H9 (cell line): ENCODE measurements around the gene PTPRF. TPM values are rescaled to one million over a fixed set of nuclear protein-coding genes. Genes with fewer than 3 reads are reported as not detected.

Experiments
- DNase-seq: peaks from one replicate; pipeline ENCODE4 v3.0.0-alpha.2; 2017
- H2AFZ ChIP-seq: one replicate; pipeline ENCODE4 v1.6.1; 2013; ENCODE audit warnings: mild to moderate bottlenecking, low read length, control low read depth, moderate library complexity
- H2AK5ac ChIP-seq: 2 replicates; pipeline ENCODE4 v1.6.1; 2013; ENCODE audit warnings: low read length, control low read depth, mixed read lengths; ENCODE audit not compliant: insufficient read length
- H2BK120ac ChIP-seq: one replicate; pipeline ENCODE4 v1.6.1; 2013; ENCODE audit warnings: low read depth, mild to moderate bottlenecking, low read length, control low read depth, inconsistent platforms; ENCODE audit not compliant: poor library complexity, severe bottlenecking
- H2BK12ac ChIP-seq: 2 replicates; pipeline ENCODE4 v1.6.1; 2013; ENCODE audit warnings: low read length, control low read depth, mixed read lengths, low read depth; ENCODE audit not compliant: insufficient read length
- H2BK15ac ChIP-seq: 2 replicates; pipeline ENCODE4 v1.6.1; 2013; ENCODE audit warnings: low read depth, low read length, control low read depth
- H2BK20ac ChIP-seq: one replicate; pipeline ENCODE4 v1.6.1; 2013; ENCODE audit warnings: low read depth, mild to moderate bottlenecking, low read length, control low read depth, inconsistent platforms; ENCODE audit not compliant: poor library complexity, severe bottlenecking
- H2BK5ac ChIP-seq: 2 replicates; pipeline ENCODE4 v1.6.1; 2013; ENCODE audit warnings: low read length, control low read depth, mixed read lengths; ENCODE audit not compliant: insufficient read length
- H3K14ac ChIP-seq: 2 replicates; pipeline ENCODE4 v1.6.1; 2013; ENCODE audit warnings: low read length, control low read depth; ENCODE audit not compliant: insufficient read depth
- H3K18ac ChIP-seq: 2 replicates; pipeline ENCODE4 v1.6.1; 2013; ENCODE audit warnings: low read depth, mild to moderate bottlenecking, mixed read lengths, low read length, control low read depth; ENCODE audit not compliant: insufficient read length
- H3K23ac ChIP-seq: 2 replicates; pipeline ENCODE4 v1.6.1; 2013; ENCODE audit warnings: low read length, control low read depth, mixed read lengths, low read depth; ENCODE audit not compliant: insufficient read length
- H3K23me2 ChIP-seq: 2 replicates; pipeline ENCODE4 v1.6.1; 2013; ENCODE audit warnings: low read depth, mild to moderate bottlenecking, mixed read lengths, low read length, control low read depth; ENCODE audit not compliant: insufficient read length, poor library complexity, severe bottlenecking
- H3K27ac ChIP-seq: 2 replicates; pipeline ENCODE4 v1.5.1; 2013; ENCODE audit warnings: low read length, control low read depth, mixed read lengths, low read depth; ENCODE audit not compliant: insufficient read length
- H3K27me3 ChIP-seq: 2 replicates; pipeline ENCODE4 v1.6.1; 2013; ENCODE audit warnings: low read length, control low read depth, inconsistent platforms; ENCODE audit not compliant: insufficient read depth
- H3K4ac ChIP-seq: 2 replicates; pipeline ENCODE4 v1.6.1; 2013; ENCODE audit warnings: low read depth, mild to moderate bottlenecking, control low read depth, inconsistent platforms, low read length, moderate library complexity
- H3K4me1 ChIP-seq: 2 replicates; pipeline ENCODE4 v1.6.1; 2013; ENCODE audit warnings: low read length, control low read depth, inconsistent platforms; ENCODE audit not compliant: insufficient read depth
- H3K4me2 ChIP-seq: 2 replicates; pipeline ENCODE4 v1.6.1; 2013; ENCODE audit warnings: low read length, control low read depth, mixed read lengths; ENCODE audit not compliant: insufficient read length, insufficient read depth
- H3K56ac ChIP-seq: 2 replicates; pipeline ENCODE4 v1.6.1; 2013; ENCODE audit warnings: low read depth, mild to moderate bottlenecking, mixed read lengths, low read length, control low read depth; ENCODE audit not compliant: insufficient read length
- H3K79me1 ChIP-seq: 2 replicates; pipeline ENCODE4 v1.6.1; 2013; ENCODE audit warnings: low read depth, mild to moderate bottlenecking, moderate library complexity, low read length, control low read depth, inconsistent platforms; ENCODE audit not compliant: insufficient read depth, poor library complexity, severe bottlenecking
- H3K79me2 ChIP-seq: 2 replicates; pipeline ENCODE4 v1.6.1; 2013; ENCODE audit warnings: low read length, control low read depth, inconsistent platforms; ENCODE audit not compliant: insufficient read depth
- H3K9ac ChIP-seq: 2 replicates; pipeline ENCODE4 v1.6.1; 2013; ENCODE audit warnings: low read length, control low read depth, mixed read lengths; ENCODE audit not compliant: insufficient read length; ENCODE audit errors: extremely low read depth
- H3K9me3 ChIP-seq: one replicate; pipeline ENCODE4 v1.6.1; 2013; ENCODE audit warnings: low read depth, low read length, inconsistent platforms; ENCODE audit not compliant: control insufficient read depth
- H3T11ph ChIP-seq: one replicate; pipeline ENCODE4 v1.6.1; 2013; ENCODE audit warnings: mild to moderate bottlenecking, low read length, control low read depth, inconsistent platforms
- H4K20me1 ChIP-seq: one replicate; pipeline ENCODE4 v1.6.1; 2013; ENCODE audit not compliant: control insufficient read depth, insufficient read length, insufficient read depth
- H4K5ac ChIP-seq: 2 replicates; pipeline ENCODE4 v1.6.1; 2013; ENCODE audit warnings: low read depth, mild to moderate bottlenecking, mixed read lengths, low read length, control low read depth; ENCODE audit not compliant: insufficient read length
- H4K8ac ChIP-seq: replicated peaks from 2 replicates; pipeline ENCODE4 v1.6.1; 2013; ENCODE audit warnings: low read length, control low read depth, mixed read lengths, low read depth; ENCODE audit not compliant: insufficient read length
- H4K91ac ChIP-seq: 2 replicates; pipeline ENCODE4 v1.6.1; 2013; ENCODE audit warnings: low read depth, mild to moderate bottlenecking, moderate library complexity, mixed read lengths, low read length, control low read depth; ENCODE audit not compliant: insufficient read length
- H3K27ac Mint-ChIP-seq, 3 experiments: 2 replicates in 2 of 3; 3 replicates in 1 of 3; pipeline ENCODE4 v1.8.0; 2020 to 2021; ENCODE audit warnings: mixed read lengths in 3 of 3, mild to moderate bottlenecking in 1 of 3, moderate library complexity in 1 of 3
- H3K27me3 Mint-ChIP-seq: 2 replicates; pipeline ENCODE4 v1.8.0; 2021; ENCODE audit warnings: low read depth, mild to moderate bottlenecking, moderate library complexity, mixed read lengths
- H3K36me3 Mint-ChIP-seq, 3 experiments: 2 replicates in 2 of 3; 3 replicates in 1 of 3; pipeline ENCODE4 v1.8.0; 2020 to 2021; ENCODE audit warnings: low read depth in 3 of 3, mixed read lengths in 3 of 3; ENCODE audit not compliant: insufficient read depth in 1 of 3
- H3K4me1 Mint-ChIP-seq, 2 experiments: 2 replicates each; pipeline ENCODE4 v1.8.0; 2020; ENCODE audit warnings: mixed read lengths in 2 of 2
- H3K4me3 Mint-ChIP-seq, 2 experiments: 2 replicates in 1 of 2; 3 replicates in 1 of 2; pipeline ENCODE4 v1.8.0; 2020 to 2021; ENCODE audit warnings: mild to moderate bottlenecking in 2 of 2, mixed read lengths in 2 of 2, moderate library complexity in 1 of 2
- H3K9me3 Mint-ChIP-seq, 2 experiments: 2 replicates in 1 of 2; 3 replicates in 1 of 2; pipeline ENCODE4 v1.8.0; 2020; ENCODE audit warnings: mild to moderate bottlenecking in 2 of 2, mixed read lengths in 2 of 2, moderate library complexity in 1 of 2
- CTCF ChIP-seq: fragments of 200-600 bp; sonication (generic); conservative IDR thresholded peaks from 3 replicates; pipeline ENCODE4 v1.8.0; 2021; ENCODE audit warnings: antibody characterized with exemption, mild to moderate bottlenecking
- WGBS: extraction: QIAGEN DNeasy Blood & Tissue Kit; methylation state at CpG from one replicate; pipeline ENCODE4 v1.1.7; 2013; ENCODE audit warnings: missing lambda C conversion rate, low lambda C conversion rate, mixed read lengths; ENCODE audit not compliant: insufficient read length; ENCODE audit errors: extremely low coverage; 5-methylcytosine and 5-hydroxymethylcytosine counted together
- total RNA-seq: library from RNA; stranded (reverse); gene quantifications from 2 replicates; pipeline ENCODE4 v1.2.1, GENCODE V29; 2021

Gene PTPRF
- total RNA-seq, 1 experiment from 2014 or later = 193 TPM

DNA sequence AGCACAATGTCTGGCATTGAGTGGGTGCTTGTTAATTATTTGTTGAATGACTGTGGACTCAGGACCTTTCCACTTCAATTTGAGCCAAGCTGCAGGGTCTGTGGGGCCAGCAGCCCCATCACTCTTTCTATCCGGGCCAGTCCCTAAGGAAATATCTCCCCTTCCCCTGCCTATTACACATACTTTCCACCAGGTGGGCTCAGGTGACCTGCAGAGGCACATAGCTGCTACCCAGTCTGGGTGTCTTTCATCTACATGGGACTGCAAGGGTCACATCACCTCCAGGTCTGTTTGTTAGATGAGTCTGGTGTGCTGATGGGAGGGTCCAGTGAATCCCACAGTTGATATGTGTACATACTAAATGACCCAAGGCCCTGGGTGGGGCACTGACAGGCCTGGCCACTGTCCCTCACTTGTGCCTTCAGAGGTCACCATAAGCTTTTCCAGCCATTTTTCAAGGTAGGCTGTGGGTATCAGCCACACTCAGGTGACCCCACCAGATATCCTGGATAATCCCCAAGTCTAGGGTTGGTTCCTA, 59.8 kb downstream of the PTPRF start:
- Histone ChIP-seq H2BK15ac (no peak overlapping the region), H2BK5ac (no peak overlapping the region), H2BK120ac (no peak overlapping the region), H3K4me1 (no peaks in the 10 kb centered on the region), H3K4ac (no peak overlapping the region), H3K79me2 (no peaks in the 10 kb centered on the region), H3K23ac (no peak overlapping the region), H3K56ac (no peak overlapping the region), H4K8ac (no peak overlapping the region), H4K20me1 (peaks cover 2% of the 10 kb centered on the region), H3K9me3 (no peaks in the 10 kb centered on the region), H4K91ac (no peak overlapping the region), H3K23me2 (no peaks in the 10 kb centered on the region), H3K9ac (no peak overlapping the region), H3K14ac (no peak overlapping the region), H4K5ac (no peak overlapping the region), H3K18ac (no peak overlapping the region), H3K27ac (no peak overlapping the region), H2BK12ac (no peak overlapping the region), H3K79me1 (no peaks in the 10 kb centered on the region), H2AK5ac (no peak overlapping the region), H2AFZ (no peak overlapping the region), H2BK20ac (no peak overlapping the region), H3K4me2 (no peak overlapping the region), H3T11ph (no peak overlapping the region), H3K27me3 (no peaks in the 10 kb centered on the region)
- peak; percentile 55 for DNase-seq
- Mint-ChIP-seq H3K27me3 (no peaks in the 10 kb centered on the region), H3K4me1 (no peaks in the 10 kb centered on the region), H3K27ac (0 out of 7 replicates have a peak overlapping the region, but pooled peaks of 1 of the 3 experiments have one; percentile 63), H3K9me3 (no peaks in the 10 kb centered on the region), H3K4me3 (no peak overlapping the region), H3K36me3 (peaks cover 18 to 57% (median 56%) of the 10 kb centered on the region in 3 experiments)
- WGBS = no CpG with 5 or more reads among the region's 1 CpG
- peak; percentile 72 for TF ChIP-seq CTCF
